Measurements from ENCODE around the gene SYNJ2.

- TF ChIP-seq POLR2A (IDR thresholded peaks at IDR 0.05; ENCODE audit: low read depth, low read length) = no peak; the same call in 1 of the 2 replicates
- TF ChIP-seq, protein P1, sequence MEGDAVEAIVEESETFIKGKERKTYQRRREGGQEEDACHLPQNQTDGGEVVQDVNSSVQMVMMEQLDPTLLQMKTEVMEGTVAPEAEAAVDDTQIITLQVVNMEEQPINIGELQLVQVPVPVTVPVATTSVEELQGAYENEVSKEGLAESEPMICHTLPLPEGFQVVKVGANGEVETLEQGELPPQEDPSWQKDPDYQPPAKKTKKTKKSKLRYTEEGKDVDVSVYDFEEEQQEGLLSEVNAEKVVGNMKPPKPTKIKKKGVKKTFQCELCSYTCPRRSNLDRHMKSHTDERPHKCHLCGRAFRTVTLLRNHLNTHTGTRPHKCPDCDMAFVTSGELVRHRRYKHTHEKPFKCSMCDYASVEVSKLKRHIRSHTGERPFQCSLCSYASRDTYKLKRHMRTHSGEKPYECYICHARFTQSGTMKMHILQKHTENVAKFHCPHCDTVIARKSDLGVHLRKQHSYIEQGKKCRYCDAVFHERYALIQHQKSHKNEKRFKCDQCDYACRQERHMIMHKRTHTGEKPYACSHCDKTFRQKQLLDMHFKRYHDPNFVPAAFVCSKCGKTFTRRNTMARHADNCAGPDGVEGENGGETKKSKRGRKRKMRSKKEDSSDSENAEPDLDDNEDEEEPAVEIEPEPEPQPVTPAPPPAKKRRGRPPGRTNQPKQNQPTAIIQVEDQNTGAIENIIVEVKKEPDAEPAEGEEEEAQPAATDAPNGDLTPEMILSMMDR (conservative IDR thresholded peaks at IDR 0.05; ENCODE audit: low read depth, low read length) = no peak
- TF ChIP-seq, protein P2, sequence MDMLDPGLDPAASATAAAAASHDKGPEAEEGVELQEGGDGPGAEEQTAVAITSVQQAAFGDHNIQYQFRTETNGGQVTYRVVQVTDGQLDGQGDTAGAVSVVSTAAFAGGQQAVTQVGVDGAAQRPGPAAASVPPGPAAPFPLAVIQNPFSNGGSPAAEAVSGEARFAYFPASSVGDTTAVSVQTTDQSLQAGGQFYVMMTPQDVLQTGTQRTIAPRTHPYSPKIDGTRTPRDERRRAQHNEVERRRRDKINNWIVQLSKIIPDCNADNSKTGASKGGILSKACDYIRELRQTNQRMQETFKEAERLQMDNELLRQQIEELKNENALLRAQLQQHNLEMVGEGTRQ (IDR thresholded peaks at IDR 0.05; ENCODE audit: low read depth, low read length) = no peak
- TF ChIP-seq RAD21 (IDR thresholded peaks at IDR 0.05; ENCODE audit: low read length) = no peak
- TF ChIP-seq BHLHE40 (IDR thresholded peaks at IDR 0.05; ENCODE audit: low read depth, low read length) = no peak
- TF ChIP-seq MAFK (IDR thresholded peaks at IDR 0.05; ENCODE audit: low read depth, low read length) = no peak
- no peak for TF ChIP-seq MXI1 (IDR thresholded peaks at IDR 0.05; ENCODE audit: borderline replicate concordance, low read depth, low read length)
These were observed 49.0 kb downstream of the SYNJ2 start for GRCh38 chr6:158030380-158031300.
